Thyroid gland (tissue), 4 donors: ENCODE results near the gene PHF21B.

Experiments
- POLR2A ChIP-seq, 2 donors: fragments of 450-650 bp; IDR thresholded peaks; one replicate each; pipeline ENCODE4 v1.6.1; 2017; ENCODE audit warnings: antibody characterized with exemption in 2 of 2, mild to moderate bottlenecking in 2 of 2, moderate library complexity in 1 of 2
- TF ChIP-seq, protein P1 (sequence below), 6 experiments: fragments of 200-600 bp in 3 of 6; fragments of 450-650 bp in 3 of 6; sonication (generic) in 3 of 6; IDR thresholded peaks; one replicate each; pipeline ENCODE4 v1.5.1; 2016 to 2019; ENCODE audit warnings: antibody characterized with exemption in 6 of 6, mild to moderate bottlenecking in 2 of 6, inconsistent platforms in 1 of 6, moderate library complexity in 1 of 6

DNA sequence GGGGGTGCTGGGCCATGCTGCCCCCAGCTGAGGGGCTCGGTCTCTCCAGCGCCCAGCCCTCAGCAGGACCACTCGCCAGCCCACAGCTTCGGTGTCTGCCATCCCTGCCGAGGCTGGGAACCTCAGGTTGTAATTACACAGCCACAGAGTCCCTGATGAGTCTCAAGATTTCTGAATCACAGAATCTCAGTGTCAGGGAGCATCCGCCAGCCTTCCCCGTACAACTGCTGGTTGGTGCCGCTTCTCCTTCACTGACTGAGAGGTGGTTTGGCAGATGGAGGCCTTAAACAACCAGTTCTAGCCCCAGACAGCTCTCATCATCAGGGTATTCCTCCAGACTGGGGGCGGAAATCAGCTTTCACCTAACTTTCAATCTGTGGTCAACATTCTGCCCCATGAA, 13.7 kb downstream of the PHF21B start:
- TF ChIP-seq POLR2A (IDR thresholded peaks at IDR 0.05), result no peak
- TF ChIP-seq, protein P1, sequence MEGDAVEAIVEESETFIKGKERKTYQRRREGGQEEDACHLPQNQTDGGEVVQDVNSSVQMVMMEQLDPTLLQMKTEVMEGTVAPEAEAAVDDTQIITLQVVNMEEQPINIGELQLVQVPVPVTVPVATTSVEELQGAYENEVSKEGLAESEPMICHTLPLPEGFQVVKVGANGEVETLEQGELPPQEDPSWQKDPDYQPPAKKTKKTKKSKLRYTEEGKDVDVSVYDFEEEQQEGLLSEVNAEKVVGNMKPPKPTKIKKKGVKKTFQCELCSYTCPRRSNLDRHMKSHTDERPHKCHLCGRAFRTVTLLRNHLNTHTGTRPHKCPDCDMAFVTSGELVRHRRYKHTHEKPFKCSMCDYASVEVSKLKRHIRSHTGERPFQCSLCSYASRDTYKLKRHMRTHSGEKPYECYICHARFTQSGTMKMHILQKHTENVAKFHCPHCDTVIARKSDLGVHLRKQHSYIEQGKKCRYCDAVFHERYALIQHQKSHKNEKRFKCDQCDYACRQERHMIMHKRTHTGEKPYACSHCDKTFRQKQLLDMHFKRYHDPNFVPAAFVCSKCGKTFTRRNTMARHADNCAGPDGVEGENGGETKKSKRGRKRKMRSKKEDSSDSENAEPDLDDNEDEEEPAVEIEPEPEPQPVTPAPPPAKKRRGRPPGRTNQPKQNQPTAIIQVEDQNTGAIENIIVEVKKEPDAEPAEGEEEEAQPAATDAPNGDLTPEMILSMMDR (IDR thresholded peaks at IDR 0.05), result no peak
